ENCODE results near the gene BORCS8.
"Not testable (repeated sequence)": the region's sequence is repeated elsewhere in the genome, so short reads cannot be mapped to it uniquely, and the experiment has no call there.

BORCS8 gene

GRCh38 chr19:19148504-19148903, 43.4 kb downstream of the BORCS8 start:
- not testable (repeated sequence) for DNase-seq (ENCODE audit: low read depth in 2 of 2)

- no peak for DNase-seq (ENCODE audit: low read depth in 2 of 2)
Measured at GRCh38 chr19:19147344-19147743, 44.6 kb downstream of the BORCS8 start.

GRCh38 chr19:19146865-19147264, 45.1 kb downstream of the BORCS8 start:
- DNase-seq (ENCODE audit: low read depth in 2 of 2), result no peak

GRCh38 chr19:19145684-19146608, 46.0 kb downstream of the BORCS8 start:
- peak; percentile 73 to 95 for DNase-seq (ENCODE audit: low read depth in 2 of 2)

GRCh38 chr19:19145281-19145680, 46.7 kb downstream of the BORCS8 start:
- DNase-seq (ENCODE audit: low read depth in 2 of 2), result no peak

- DNase-seq (ENCODE audit: low read depth in 2 of 2), result no peak
Measured at GRCh38 chr19:19142347-19142746, 49.6 kb downstream of the BORCS8 start.

GRCh38 chr19:19140476-19140875, 51.5 kb downstream of the BORCS8 start:
- DNase-seq (ENCODE audit: low read depth in 2 of 2), result no peak

- no peak for DNase-seq (ENCODE audit: low read depth in 2 of 2)
Measured at GRCh38 chr19:19139876-19140229, 52.1 kb downstream of the BORCS8 start.

GRCh38 chr19:19138109-19138981, 53.6 kb downstream of the BORCS8 start, which contains the start of gene TMEM161A:
TMEM161A (minus strand) TSS chr19:19138478; CDS start chr19:19138428, 50 bp downstream.
- DNase-seq (ENCODE audit: low read depth in 2 of 2), result peak; percentile 91 to 95

GRCh38 chr19:19137556-19138108, 54.3 kb downstream of the BORCS8 start:
- no peak for DNase-seq (ENCODE audit: low read depth in 2 of 2)

- DNase-seq (ENCODE audit: low read depth in 2 of 2), result not testable (repeated sequence)
Measured at GRCh38 chr19:19135713-19136112, 56.2 kb downstream of the BORCS8 start.

- peak in 1 of 2 donors; percentile 41 for DNase-seq (ENCODE audit: low read depth in 2 of 2)
Measured at GRCh38 chr19:19134687-19135158, 57.2 kb downstream of the BORCS8 start.

GRCh38 chr19:19133985-19134384, 58.0 kb downstream of the BORCS8 start:
- no peak for DNase-seq (ENCODE audit: low read depth in 2 of 2)

- DNase-seq (ENCODE audit: low read depth in 2 of 2), result no peak
Measured at GRCh38 chr19:19132912-19133311, 59.0 kb downstream of the BORCS8 start.

GRCh38 chr19:19131989-19132388, 60.0 kb downstream of the BORCS8 start:
- no peak for DNase-seq (ENCODE audit: low read depth in 2 of 2)
